GM12864 (cell line): ENCODE measurements around the gene TXNL4B.
A peak's percentile ranks its signal among the peaks of the same experiment; 100 is the strongest.
"Not testable (repeated sequence)": the region's sequence is repeated elsewhere in the genome, so short reads cannot be mapped to it uniquely, and the experiment has no call there.

Experiments used
- DNase-seq: peaks from one replicate; pipeline ENCODE4 v3.0.0-alpha.2; 2011; ENCODE audit warnings: low read depth
- H3K4me3 ChIP-seq: 2 replicates; pipeline ENCODE4 v1.5.1; 2011; ENCODE audit warnings: mild to moderate bottlenecking, low read depth, low read length, control low read depth
- TF ChIP-seq, protein P1 (sequence below): IDR thresholded peaks from 2 replicates; pipeline ENCODE4 v1.5.1; 2011; ENCODE audit warnings: low read depth, mild to moderate bottlenecking, moderate library complexity, low read length, control low read depth, inconsistent platforms; ENCODE audit errors: missing control alignments

TXNL4B gene

GRCh38 chr16:72094266-72094610 lies 818 bp upstream of the TXNL4B start:
- no peak for DNase-seq
- TF ChIP-seq, protein P1, sequence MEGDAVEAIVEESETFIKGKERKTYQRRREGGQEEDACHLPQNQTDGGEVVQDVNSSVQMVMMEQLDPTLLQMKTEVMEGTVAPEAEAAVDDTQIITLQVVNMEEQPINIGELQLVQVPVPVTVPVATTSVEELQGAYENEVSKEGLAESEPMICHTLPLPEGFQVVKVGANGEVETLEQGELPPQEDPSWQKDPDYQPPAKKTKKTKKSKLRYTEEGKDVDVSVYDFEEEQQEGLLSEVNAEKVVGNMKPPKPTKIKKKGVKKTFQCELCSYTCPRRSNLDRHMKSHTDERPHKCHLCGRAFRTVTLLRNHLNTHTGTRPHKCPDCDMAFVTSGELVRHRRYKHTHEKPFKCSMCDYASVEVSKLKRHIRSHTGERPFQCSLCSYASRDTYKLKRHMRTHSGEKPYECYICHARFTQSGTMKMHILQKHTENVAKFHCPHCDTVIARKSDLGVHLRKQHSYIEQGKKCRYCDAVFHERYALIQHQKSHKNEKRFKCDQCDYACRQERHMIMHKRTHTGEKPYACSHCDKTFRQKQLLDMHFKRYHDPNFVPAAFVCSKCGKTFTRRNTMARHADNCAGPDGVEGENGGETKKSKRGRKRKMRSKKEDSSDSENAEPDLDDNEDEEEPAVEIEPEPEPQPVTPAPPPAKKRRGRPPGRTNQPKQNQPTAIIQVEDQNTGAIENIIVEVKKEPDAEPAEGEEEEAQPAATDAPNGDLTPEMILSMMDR, result no peak
- H3K4me3 ChIP-seq, result peak overlapping the region; percentile 91

- no peak for DNase-seq
- TF ChIP-seq, protein P1, result no peak
Measured at GRCh38 chr16:72092832-72093447, 480 bp downstream of the TXNL4B start.

GRCh38 chr16:72091217-72091616 lies 2.2 kb downstream of the TXNL4B start:
- DNase-seq, result no peak
- TF ChIP-seq, protein P1, result no peak
- H3K4me3 ChIP-seq, result no peak overlapping the region

More at GRCh38 chr16:72092832-72093447, 480 bp downstream of the TXNL4B start:
- H3K4me3 ChIP-seq, result peak overlapping the region; percentile 91

DNA sequence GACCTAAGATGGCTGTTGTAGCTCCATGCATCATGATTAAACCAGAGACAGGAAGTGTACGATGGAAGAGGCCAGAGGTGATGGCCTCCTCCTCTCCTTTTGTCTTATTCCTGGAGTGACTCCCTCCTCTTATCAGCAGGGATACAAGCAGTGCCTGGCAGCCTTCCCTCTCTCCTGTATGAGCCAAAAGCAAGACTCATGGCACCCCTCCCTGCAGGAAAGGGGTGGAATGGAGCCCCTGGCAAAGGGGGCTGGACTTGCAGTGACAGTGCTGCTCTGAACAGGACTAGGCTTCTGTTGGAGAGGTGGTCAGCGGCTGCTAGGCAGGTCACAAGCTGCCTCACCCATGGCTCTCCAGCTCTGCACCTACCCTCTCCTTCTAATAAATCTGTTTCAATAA lies 8.4 kb downstream of the TXNL4B start:
- H3K4me3 ChIP-seq, result no peak overlapping the region
- DNase-seq, result no peak
- TF ChIP-seq, protein P1, result no peak

- DNase-seq, result no peak
- TF ChIP-seq, protein P1, result no peak
- no peak overlapping the region for H3K4me3 ChIP-seq
Measured at GRCh38 chr16:72084445-72084844, 9.0 kb downstream of the TXNL4B start.

GRCh38 chr16:72083778-72084404 lies 9.5 kb downstream of the TXNL4B start:
- no peak for DNase-seq
- TF ChIP-seq, protein P1, result no peak

DNA sequence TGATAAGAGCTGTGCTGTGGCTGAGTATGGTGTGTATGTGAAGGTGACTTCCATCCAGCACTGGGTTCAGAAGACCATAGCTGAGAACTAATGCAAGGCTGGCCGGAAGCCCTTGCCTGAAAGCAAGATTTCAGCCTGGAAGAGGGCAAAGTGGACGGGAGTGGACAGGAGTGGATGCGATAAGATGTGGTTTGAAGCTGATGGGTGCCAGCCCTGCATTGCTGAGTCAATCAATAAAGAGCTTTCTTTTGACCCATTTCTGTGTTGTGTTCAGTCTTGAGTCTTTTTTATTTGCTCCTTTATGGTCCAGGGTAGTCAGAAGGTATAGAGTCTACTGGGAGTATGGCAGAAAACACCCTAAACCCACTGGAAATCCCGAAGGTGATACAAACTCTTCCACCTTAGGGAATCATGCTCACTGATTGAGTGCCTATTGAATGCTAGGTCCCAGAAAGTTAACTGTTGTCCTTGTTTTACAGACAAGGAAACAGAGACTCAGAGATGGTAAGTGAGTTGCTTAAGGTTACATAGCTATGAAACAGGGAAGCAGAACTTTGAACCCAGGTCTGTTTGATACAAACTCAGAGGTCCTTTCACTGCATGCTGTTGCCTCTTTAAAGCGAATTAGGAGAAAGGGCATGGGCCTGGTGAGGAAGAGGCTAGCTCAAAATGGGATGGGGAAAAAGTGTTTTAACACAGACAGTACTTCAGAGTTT lies 16.3 kb downstream of the TXNL4B start:
- not testable (repeated sequence) for DNase-seq, H3K4me3 ChIP-seq

More at GRCh38 chr16:72083778-72084404, 9.5 kb downstream of the TXNL4B start:
- no peak overlapping the region for H3K4me3 ChIP-seq

DNA sequence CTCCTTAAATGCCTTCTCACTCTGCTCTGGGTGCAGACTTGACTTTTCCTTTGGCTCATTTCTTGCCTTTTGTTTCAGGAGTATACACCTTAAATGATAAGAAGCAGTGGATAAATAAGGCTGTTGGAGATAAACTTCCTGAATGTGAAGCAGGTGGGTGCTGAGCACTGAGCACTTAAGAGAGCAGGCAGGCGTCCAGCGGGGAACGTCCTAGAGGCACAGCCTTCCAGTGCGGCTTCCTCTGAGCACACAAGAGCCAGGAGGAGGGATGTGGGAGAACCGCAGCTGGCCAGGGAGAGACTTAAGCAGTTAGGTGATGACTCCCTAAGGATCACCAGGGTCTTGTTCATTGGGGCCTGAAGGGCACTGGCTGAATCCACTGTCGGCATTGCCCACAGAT lies 18.4 kb downstream of the TXNL4B start:
- H3K4me3 ChIP-seq, DNase-seq: not testable (repeated sequence)
